ENCODE results near the gene RAB7A. TPM values are rescaled to one million over a fixed set of nuclear protein-coding genes. Genes with fewer than 3 reads are reported as not detected.
"Not testable (repeated sequence)": the region's sequence is repeated elsewhere in the genome, so short reads cannot be mapped to it uniquely, and the experiment has no call there.

The RAB7A gene
- total RNA-seq, 1 experiment from 2014 or later: 156 TPM

DNA sequence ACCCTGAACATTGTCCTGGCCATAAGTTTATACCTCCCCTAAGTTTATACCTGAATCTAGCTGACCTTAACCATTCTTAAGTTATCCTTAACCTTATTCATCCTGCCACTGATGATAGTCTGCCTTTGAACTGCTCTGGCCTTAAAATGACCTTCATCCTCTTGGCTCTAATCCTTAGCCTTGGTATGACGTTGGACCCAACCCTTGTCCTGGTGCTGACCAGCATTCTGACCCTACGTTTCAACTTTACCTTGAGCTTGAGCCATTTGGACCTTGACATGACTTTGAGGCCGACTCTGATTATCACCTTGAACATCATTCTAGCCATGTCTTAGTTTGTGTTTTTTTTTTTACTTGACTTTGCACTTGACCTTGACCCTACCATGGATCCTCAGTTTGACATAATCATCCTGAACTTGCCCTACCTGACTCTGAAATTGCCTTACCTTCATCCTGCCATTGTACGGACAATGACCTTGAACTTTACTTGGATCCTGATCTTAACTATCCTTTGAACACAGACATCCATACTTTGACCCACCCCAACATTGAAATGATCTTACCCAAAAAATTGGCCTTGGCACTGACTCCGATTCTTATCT lies 92.3 kb downstream of the RAB7A start:
- H3K4me3 ChIP-seq: no peak overlapping the region
- no peak for DNase-seq
- no peaks in the 10 kb centered on the region for H3K27me3 ChIP-seq
- no peaks in the 10 kb centered on the region for H3K9me3 ChIP-seq
- H3K36me3 ChIP-seq: peaks cover 72% of the 10 kb centered on the region

DNA sequence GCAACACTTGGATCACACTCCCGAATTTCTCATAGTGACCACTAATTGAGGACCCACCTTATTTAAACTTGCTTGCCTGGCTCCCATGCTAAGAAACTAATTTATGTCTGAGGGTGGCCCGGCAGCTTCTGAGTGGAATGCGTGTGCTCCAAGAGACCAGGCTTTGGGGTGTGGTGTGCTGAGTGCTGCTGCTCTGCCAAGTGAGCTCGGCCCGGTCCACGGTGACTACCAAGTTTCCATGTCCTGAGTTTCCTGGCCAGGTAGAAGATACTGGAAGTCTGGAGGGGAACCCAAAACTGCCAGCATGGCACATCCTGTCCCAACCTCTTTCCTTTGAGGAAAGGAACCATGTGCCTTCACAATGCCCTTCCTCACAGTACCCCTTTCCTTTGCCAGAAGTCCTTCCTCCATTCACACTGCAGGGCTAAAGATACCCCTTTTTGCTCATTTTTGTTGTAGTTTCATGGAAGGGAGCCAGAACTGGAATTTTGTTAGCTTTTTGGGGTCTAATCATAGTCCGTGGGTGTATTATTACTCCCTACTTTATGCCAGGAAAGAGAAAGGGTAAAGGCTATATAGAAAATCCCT lies 94.4 kb downstream of the RAB7A start:
- DNase-seq: no peak
- H3K9me3 ChIP-seq: no peaks in the 10 kb centered on the region
- H3K36me3 ChIP-seq: peaks cover 55% of the 10 kb centered on the region
- no peaks in the 10 kb centered on the region for H3K27me3 ChIP-seq
- no peak overlapping the region for H3K4me3 ChIP-seq

GRCh38 chr3:128823008-128823407 lies 97.0 kb downstream of the RAB7A start:
- no peak overlapping the region for H3K4me3 ChIP-seq
- no peaks in the 10 kb centered on the region for H3K9me3 ChIP-seq
- H3K36me3 ChIP-seq: peaks cover 36% of the 10 kb centered on the region
- H3K27me3 ChIP-seq: no peaks in the 10 kb centered on the region
- DNase-seq: no peak

- no peak overlapping the region for H3K4me3 ChIP-seq
- no peak for DNase-seq
- H3K36me3 ChIP-seq: peaks cover 31% of the 10 kb centered on the region
- no peaks in the 10 kb centered on the region for H3K27me3 ChIP-seq
- no peaks in the 10 kb centered on the region for H3K9me3 ChIP-seq
These were observed 97.6 kb downstream of the RAB7A start for GRCh38 chr3:128823631-128824030.

GRCh38 chr3:128824132-128824850 lies 98.3 kb downstream of the RAB7A start:
- H3K27me3 ChIP-seq: no peaks in the 10 kb centered on the region
- peaks cover 25% of the 10 kb centered on the region for H3K36me3 ChIP-seq
- H3K9me3 ChIP-seq: no peaks in the 10 kb centered on the region
- no peak for DNase-seq
- H3K4me3 ChIP-seq: no peak overlapping the region

DNA sequence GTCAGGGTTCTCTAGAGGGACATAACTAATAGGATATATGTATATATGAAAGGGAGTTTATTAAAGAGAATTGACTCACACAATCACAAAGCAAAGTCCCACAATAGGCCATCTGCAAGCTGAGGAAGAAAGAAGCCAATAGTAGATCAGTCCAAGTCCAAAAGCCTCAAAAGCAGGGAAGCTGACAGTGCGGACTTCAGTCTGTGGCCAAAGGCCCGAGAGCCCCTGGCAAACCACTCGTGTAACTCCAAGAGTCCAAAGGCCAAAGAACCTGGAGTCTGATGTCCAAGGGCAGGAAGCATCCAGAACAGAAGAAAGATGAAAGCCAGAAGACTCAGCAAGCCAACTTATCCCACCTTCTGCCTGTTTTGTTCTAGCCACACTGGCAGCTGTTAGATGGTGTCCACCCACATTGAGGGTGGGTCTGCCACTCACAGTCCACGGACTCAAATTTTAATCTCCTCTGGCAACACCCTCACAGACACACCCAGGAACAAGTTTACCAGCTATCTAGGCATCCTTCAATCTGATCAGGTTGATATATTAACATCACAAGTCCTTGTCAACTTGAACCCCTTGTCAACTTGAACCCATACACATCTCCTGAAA lies 99.2 kb downstream of the RAB7A start:
- Histone ChIP-seq H3K36me3 (peaks cover 18% of the 10 kb centered on the region), H3K4me3 (no peak overlapping the region), H3K9me3 (no peaks in the 10 kb centered on the region), H3K27me3 (no peaks in the 10 kb centered on the region)
- no peak for DNase-seq

DNA sequence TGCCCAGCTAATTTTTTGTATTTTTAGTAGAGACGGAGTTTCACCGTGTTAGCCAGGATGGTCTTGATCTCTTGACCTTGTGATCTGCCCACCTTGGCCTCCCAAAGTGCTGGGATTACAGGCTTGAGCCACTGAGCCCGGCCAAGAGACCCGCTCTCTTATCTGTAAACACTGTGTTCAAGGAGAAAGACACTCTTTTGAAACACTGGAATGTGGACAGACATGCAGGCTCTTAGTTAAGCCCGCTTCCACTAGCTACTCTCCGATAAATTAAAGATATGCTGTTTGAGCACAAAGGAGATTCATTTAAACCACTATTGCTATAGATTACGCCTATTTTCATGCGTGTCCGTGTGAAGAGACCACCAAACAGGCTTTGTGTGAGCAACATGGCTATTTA lies 103.1 kb downstream of the RAB7A start:
- H3K9me3 ChIP-seq, DNase-seq, H3K36me3 ChIP-seq, H3K27me3 ChIP-seq, H3K4me3 ChIP-seq: not testable (repeated sequence)

GRCh38 chr3:128829925-128830625 lies 104.1 kb downstream of the RAB7A start:
- DNase-seq, H3K36me3 ChIP-seq, H3K4me3 ChIP-seq, H3K27me3 ChIP-seq, H3K9me3 ChIP-seq: not testable (repeated sequence)

DNA sequence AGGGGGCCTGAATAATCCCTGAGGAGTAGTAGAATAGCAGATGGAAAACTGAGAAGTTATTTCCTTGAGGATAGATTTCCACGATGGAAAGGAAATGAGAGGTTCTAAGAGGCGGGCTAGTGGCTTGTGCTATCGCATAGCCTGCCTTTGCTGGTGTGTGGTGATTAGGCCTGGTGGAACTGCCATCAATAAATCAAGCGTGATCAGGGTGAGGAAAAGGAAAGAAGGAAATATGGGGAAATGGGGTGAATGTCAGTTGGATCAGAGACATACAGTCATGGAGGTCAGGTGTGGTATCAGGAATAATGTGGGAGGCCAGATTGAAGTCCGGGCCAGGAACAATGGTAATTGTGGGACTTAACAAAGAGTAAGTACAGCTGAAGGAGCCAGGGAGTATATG lies 104.8 kb downstream of the RAB7A start:
- H3K9me3 ChIP-seq, H3K36me3 ChIP-seq, H3K27me3 ChIP-seq, H3K4me3 ChIP-seq, DNase-seq: not testable (repeated sequence)

- not testable (repeated sequence) for H3K36me3 ChIP-seq, H3K4me3 ChIP-seq, H3K27me3 ChIP-seq, H3K9me3 ChIP-seq, DNase-seq
These were observed 107.0 kb downstream of the RAB7A start for GRCh38 chr3:128832979-128833378.

DNA sequence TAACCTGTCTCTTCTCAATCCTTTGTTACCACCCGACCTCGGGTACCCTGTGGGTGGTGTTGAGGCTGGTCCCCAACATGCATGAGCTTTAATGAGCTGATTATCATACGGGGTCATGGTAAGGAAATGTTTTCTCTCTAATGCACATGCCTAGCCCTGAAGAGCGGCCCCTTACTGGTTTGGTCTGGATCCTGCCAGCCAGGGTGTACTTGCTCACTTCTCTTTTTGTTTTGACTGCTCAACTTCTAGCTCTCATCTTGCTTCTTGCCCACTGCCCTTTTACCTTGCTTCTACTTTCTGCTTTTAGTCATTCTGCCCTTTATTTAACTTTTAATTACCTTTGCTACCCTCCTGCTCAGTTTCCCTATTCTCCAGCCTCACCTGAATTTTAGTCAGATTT lies 109.1 kb downstream of the RAB7A start:
- Histone ChIP-seq H3K27me3 (no peaks in the 10 kb centered on the region), H3K9me3 (no peaks in the 10 kb centered on the region), H3K36me3 (no peaks in the 10 kb centered on the region), H3K4me3 (no peak overlapping the region)
- no peak for DNase-seq

- Histone ChIP-seq H3K9me3 (no peaks in the 10 kb centered on the region), H3K4me3 (no peak overlapping the region), H3K36me3 (no peaks in the 10 kb centered on the region), H3K27me3 (no peaks in the 10 kb centered on the region)
- no peak for DNase-seq
These were observed 116.2 kb downstream of the RAB7A start for GRCh38 chr3:128841926-128842920.

- DNase-seq: no peak
- Histone ChIP-seq H3K27me3 (no peaks in the 10 kb centered on the region), H3K9me3 (no peaks in the 10 kb centered on the region), H3K4me3 (no peak overlapping the region), H3K36me3 (no peaks in the 10 kb centered on the region)
These were observed 118.5 kb downstream of the RAB7A start for GRCh38 chr3:128844502-128844901.

GRCh38 chr3:128845119-128845777 lies 119.3 kb downstream of the RAB7A start:
- Histone ChIP-seq H3K36me3 (no peaks in the 10 kb centered on the region), H3K4me3 (no peak overlapping the region), H3K9me3 (no peaks in the 10 kb centered on the region), H3K27me3 (no peaks in the 10 kb centered on the region)
- no peak for DNase-seq

GRCh38 chr3:128845778-128846485 lies 119.9 kb downstream of the RAB7A start:
- Histone ChIP-seq H3K36me3 (no peaks in the 10 kb centered on the region), H3K4me3 (no peak overlapping the region), H3K27me3 (no peaks in the 10 kb centered on the region), H3K9me3 (no peaks in the 10 kb centered on the region)
- peak; percentile 83 for DNase-seq
